Keratinocyte (primary cell): ENCODE measurements around the gene TMTC3. TPM values are rescaled to one million over a fixed set of nuclear protein-coding genes. Genes with fewer than 3 reads are reported as not detected.

ENCODE experiments used
- DNase-seq: peaks from one replicate; pipeline ENCODE4 v3.0.0-alpha.2; 2011; ENCODE audit warnings: low read depth, missing footprints, low spot score
- FAIRE-seq: peaks from 2 replicates; lab custom pipeline; 2011; peaks lifted over from hg19 to GRCh38; lab: Jason Lieb, UNC
- H2AFZ ChIP-seq: 2 replicates; pipeline ENCODE4 v1.6.0; 2012; ENCODE audit warnings: low read length, control low read depth, inconsistent platforms; ENCODE audit not compliant: control insufficient read depth
- H3K27ac ChIP-seq: 2 replicates; pipeline ENCODE4 v1.5.1; 2011; ENCODE audit warnings: low read length; ENCODE audit not compliant: control insufficient read depth, insufficient read depth
- H3K27me3 ChIP-seq: 3 replicates; pipeline ENCODE4 v1.6.0; 2011; ENCODE audit warnings: low read length; ENCODE audit not compliant: control insufficient read depth, insufficient read depth; ENCODE audit errors: extremely low read depth
- H3K36me3 ChIP-seq, 2 experiments: 2 replicates in 1 of 2; 3 replicates in 1 of 2; pipeline ENCODE4 v1.5.1; 2011; ENCODE audit warnings: low read length in 2 of 2, mild to moderate bottlenecking in 1 of 2; ENCODE audit not compliant: control insufficient read depth in 2 of 2, insufficient read depth in 2 of 2; ENCODE audit errors: extremely low read depth in 1 of 2
- H3K4me1 ChIP-seq: 3 replicates; pipeline ENCODE4 v1.5.1; 2011; ENCODE audit warnings: low read length; ENCODE audit not compliant: control insufficient read depth, insufficient read depth; ENCODE audit errors: extremely low read depth
- H3K4me2 ChIP-seq: 3 replicates; pipeline ENCODE4 v1.6.0; 2011; ENCODE audit warnings: low read depth, low read length; ENCODE audit not compliant: control insufficient read depth, insufficient read depth; ENCODE audit errors: extremely low read depth
- H3K4me3 ChIP-seq, 3 experiments: fragments of 200-600 bp in 1 of 3; sonication (generic) in 1 of 3; 2 replicates in 2 of 3; 3 replicates in 1 of 3; pipeline ENCODE4 v1.5.1; 2011 to 2016; ENCODE audit warnings: low read length in 3 of 3, mild to moderate bottlenecking in 3 of 3, control low read depth in 2 of 3, inconsistent platforms in 1 of 3, low read depth in 1 of 3, mixed read lengths in 1 of 3, mixed run types in 1 of 3, moderate library complexity in 1 of 3; ENCODE audit not compliant: control insufficient read depth in 2 of 3, insufficient read depth in 2 of 3; ENCODE audit errors: extremely low read depth in 1 of 3
- H3K79me2 ChIP-seq: 2 replicates; pipeline ENCODE4 v1.6.0; 2012; ENCODE audit warnings: low read length; ENCODE audit not compliant: control insufficient read depth, insufficient read depth
- H3K9ac ChIP-seq: 3 replicates; pipeline ENCODE4 v1.6.0; 2011; ENCODE audit warnings: low read length; ENCODE audit not compliant: control insufficient read depth, insufficient read depth; ENCODE audit errors: extremely low read depth
- H3K9me1 ChIP-seq: 3 replicates; pipeline ENCODE4 v1.6.0; 2011; ENCODE audit warnings: low read length; ENCODE audit not compliant: control insufficient read depth, insufficient read depth; ENCODE audit errors: extremely low read depth
- H3K9me3 ChIP-seq: 2 replicates; pipeline ENCODE4 v1.5.1; 2012; ENCODE audit warnings: low read depth, low read length; ENCODE audit not compliant: control insufficient read depth
- H4K20me1 ChIP-seq: 3 replicates; pipeline ENCODE4 v1.6.0; 2011; ENCODE audit warnings: low read length; ENCODE audit not compliant: control insufficient read depth, insufficient read depth; ENCODE audit errors: extremely low read depth
- EZH2 ChIP-seq: IDR thresholded peaks from one replicate; pipeline ENCODE4 v1.6.1; 2012; ENCODE audit warnings: inconsistent platforms, mild to moderate bottlenecking, low read length, moderate library complexity
- dilution Hi-C: fragments of 300-500 bp; cut with MboI; formaldehyde crosslinking; loops from one replicate; pipeline ENCODE4 v1.7.0; 2020; ENCODE audit warnings: low sequenced_read_pairs; ENCODE audit not compliant: extremely low pct_ligation_motif_present
- polyA plus RNA-seq, 5 experiments: library from polyadenylated mRNA; depleted of rRNA in 3 of 5; stranded (reverse) in 3 of 5; stranded (forward) in 1 of 5; unstranded in 1 of 5; fragments of >200 nt; gene quantifications; 1 replicate in 1 of 5; 2 replicates in 3 of 5; 3 replicates in 1 of 5; pipeline versions ENCODE4 v1.2.1 to v1.2.3, GENCODE V29; 2011 to 2012; ENCODE audit warnings: missing spikeins in 2 of 5, low read depth in 1 of 5, low replicate concordance in 1 of 5
- TF ChIP-seq, protein P1 (sequence below), 3 experiments: IDR thresholded peaks in 1 of 3; conservative IDR thresholded peaks in 1 of 3; optimal IDR thresholded peaks in 1 of 3; 2 replicates in 2 of 3; 3 replicates in 1 of 3; pipeline versions ENCODE3 to v1.5.1; 2011; ENCODE audit warnings: low read length in 3 of 3, mild to moderate bottlenecking in 3 of 3, moderate library complexity in 2 of 3, control low read depth in 1 of 3, inconsistent platforms in 1 of 3; ENCODE audit not compliant: insufficient read depth in 2 of 3; ENCODE audit errors: extremely low read depth in 1 of 3

Gene TMTC3
- polyA plus RNA-seq, 1 donor (not counting 4 experiments of a cell fraction or from before 2014, with no cell fraction given): 35.1 TPM

DNA sequence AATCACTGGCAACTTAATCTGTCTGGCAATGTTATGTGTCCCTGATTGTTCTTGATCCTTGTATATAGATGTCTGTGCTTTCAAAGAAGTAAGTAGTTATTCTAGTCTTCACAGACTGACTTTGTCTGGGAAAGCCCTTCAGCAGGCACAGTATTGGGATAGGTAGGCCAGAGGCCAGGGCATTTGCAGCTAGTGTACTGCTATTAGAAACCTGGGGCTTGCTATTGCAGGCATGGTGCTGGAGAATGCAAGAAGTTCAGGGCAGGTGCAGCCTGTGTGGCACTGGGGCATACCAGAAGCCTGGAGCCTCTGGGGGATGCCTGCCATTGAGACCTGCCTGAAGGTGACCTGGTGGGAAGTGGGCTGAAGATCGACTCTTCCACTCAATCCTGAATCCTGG is 96.3 kb downstream of the TMTC3 start:
- Histone ChIP-seq H3K4me2 (peak overlapping the region; percentile 62), H3K36me3 (no peaks in the 10 kb centered on the region), H3K4me1 (peaks cover 26% of the 10 kb centered on the region), H3K79me2 (no peaks in the 10 kb centered on the region), H3K9ac (no peak overlapping the region), H3K4me3 (no peak overlapping the region), H4K20me1 (no peaks in the 10 kb centered on the region), H3K9me3 (no peaks in the 10 kb centered on the region), H3K27me3 (no peaks in the 10 kb centered on the region), H2AFZ (no peak overlapping the region), H3K27ac (peak overlapping the region; percentile 63), H3K9me1 (peaks cover 2% of the 10 kb centered on the region)
- dilution Hi-C loops: no loop called here
- FAIRE-seq: no peak
- DNase-seq: no peak
- no peak for TF ChIP-seq EZH2
- TF ChIP-seq, protein P1, sequence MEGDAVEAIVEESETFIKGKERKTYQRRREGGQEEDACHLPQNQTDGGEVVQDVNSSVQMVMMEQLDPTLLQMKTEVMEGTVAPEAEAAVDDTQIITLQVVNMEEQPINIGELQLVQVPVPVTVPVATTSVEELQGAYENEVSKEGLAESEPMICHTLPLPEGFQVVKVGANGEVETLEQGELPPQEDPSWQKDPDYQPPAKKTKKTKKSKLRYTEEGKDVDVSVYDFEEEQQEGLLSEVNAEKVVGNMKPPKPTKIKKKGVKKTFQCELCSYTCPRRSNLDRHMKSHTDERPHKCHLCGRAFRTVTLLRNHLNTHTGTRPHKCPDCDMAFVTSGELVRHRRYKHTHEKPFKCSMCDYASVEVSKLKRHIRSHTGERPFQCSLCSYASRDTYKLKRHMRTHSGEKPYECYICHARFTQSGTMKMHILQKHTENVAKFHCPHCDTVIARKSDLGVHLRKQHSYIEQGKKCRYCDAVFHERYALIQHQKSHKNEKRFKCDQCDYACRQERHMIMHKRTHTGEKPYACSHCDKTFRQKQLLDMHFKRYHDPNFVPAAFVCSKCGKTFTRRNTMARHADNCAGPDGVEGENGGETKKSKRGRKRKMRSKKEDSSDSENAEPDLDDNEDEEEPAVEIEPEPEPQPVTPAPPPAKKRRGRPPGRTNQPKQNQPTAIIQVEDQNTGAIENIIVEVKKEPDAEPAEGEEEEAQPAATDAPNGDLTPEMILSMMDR (optimal IDR thresholded peaks at IDR 0.05 in 1 of 3, IDR thresholded peaks at IDR 0.05 in 1 of 3, conservative IDR thresholded peaks at IDR 0.05 in 1 of 3; ENCODE audit: extremely low read depth in 1 of 3, insufficient read depth in 2 of 3, low read length in 3 of 3): no peak

DNA sequence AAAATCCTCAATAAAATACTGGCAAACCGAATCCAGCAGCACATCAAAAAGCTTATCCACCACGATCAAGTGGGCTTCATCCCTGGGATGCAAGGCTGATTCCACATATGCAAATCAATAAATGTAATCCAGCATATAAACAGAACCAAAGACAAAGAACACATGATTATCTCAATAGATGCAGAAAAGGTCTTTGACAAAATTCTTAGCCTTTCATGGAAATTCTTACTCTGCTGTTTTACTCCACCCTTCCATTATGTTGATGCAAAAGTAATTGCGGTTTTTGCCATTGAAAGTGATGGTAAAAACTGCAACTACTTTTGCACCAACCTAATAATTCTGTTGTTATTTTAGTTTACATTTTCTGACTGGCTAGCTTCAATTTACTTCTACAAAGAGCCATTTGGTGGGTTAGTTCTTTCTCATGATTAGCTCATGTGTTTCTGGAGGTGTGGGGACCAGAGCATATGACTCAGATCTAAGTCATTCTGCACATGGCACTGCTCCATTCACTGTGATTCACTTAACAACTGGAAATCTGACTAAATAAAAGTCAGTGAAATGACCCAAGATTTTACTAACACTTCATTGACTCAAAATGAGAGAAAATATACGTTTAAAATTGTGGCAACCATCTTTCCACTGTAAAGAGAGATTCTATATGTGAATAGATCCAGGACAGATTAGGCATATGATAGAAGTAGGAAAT is 99.9 kb downstream of the TMTC3 start:
- peak; percentile 73 for DNase-seq

More for the DNA sequence above, 99.9 kb downstream of the TMTC3 start:
- no peaks in the 10 kb centered on the region for H3K36me3 ChIP-seq
- TF ChIP-seq EZH2: no peak
- TF ChIP-seq, protein P1 (optimal IDR thresholded peaks at IDR 0.05 in 1 of 3, IDR thresholded peaks at IDR 0.05 in 1 of 3, conservative IDR thresholded peaks at IDR 0.05 in 1 of 3; ENCODE audit: extremely low read depth in 1 of 3, insufficient read depth in 2 of 3, low read length in 3 of 3): no peak
- H4K20me1 ChIP-seq: no peaks in the 10 kb centered on the region
- peaks cover 38% of the 10 kb centered on the region for H3K4me1 ChIP-seq
- H3K27me3 ChIP-seq: no peaks in the 10 kb centered on the region
- peak overlapping the region; percentile 52 for H3K9ac ChIP-seq
- FAIRE-seq: peak; percentile 97
- peak overlapping the region; percentile 92 for H3K27ac ChIP-seq
- no peak overlapping the region for H3K4me3 ChIP-seq
- dilution Hi-C loops: no loop called here
- H3K79me2 ChIP-seq: no peaks in the 10 kb centered on the region
- H3K9me3 ChIP-seq: no peaks in the 10 kb centered on the region
- peak overlapping the region; percentile 68 for H2AFZ ChIP-seq
- H3K9me1 ChIP-seq: peaks cover 2% of the 10 kb centered on the region
- H3K4me2 ChIP-seq: peak overlapping the region; percentile 42
